Kidney (tissue), 14 donors: Measurements from ENCODE around the gene SLC25A26. TPM values are rescaled to one million over a fixed set of nuclear protein-coding genes. Genes with fewer than 3 reads are reported as not detected.

Experiments used
- DNase-seq, 5 donors: peaks; one replicate each; pipeline ENCODE4 v3.0.0-alpha.2; 2013 to 2020
- FAIRE-seq: peaks from 2 replicates; lab custom pipeline; 2012; peaks lifted over from hg19 to GRCh38; lab: Jason Lieb, UNC
- H3K27ac ChIP-seq, 2 donors: one replicate each; pipeline ENCODE4 v1.7.0; 2013; ENCODE audit warnings: low read depth in 2 of 2, low read length in 2 of 2, inconsistent platforms in 1 of 2
- H3K27me3 ChIP-seq: one replicate; pipeline ENCODE4 v1.7.1; 2013; ENCODE audit warnings: low read length, inconsistent platforms; ENCODE audit not compliant: control insufficient read depth, insufficient read depth
- H3K36me3 ChIP-seq, 3 donors: one replicate each; pipeline versions ENCODE4 v1.7.0 to v1.7.1; 2013; ENCODE audit warnings: low read length in 3 of 3, control low read depth in 1 of 3, inconsistent platforms in 1 of 3; ENCODE audit not compliant: insufficient read depth in 3 of 3, control insufficient read depth in 2 of 3
- H3K4me1 ChIP-seq, 3 donors: one replicate each; pipeline versions ENCODE4 v1.7.0 to v1.7.1; 2013; ENCODE audit warnings: low read length in 3 of 3, inconsistent platforms in 1 of 3, low read depth in 1 of 3; ENCODE audit not compliant: control insufficient read depth in 2 of 3, insufficient read depth in 2 of 3
- H3K4me3 ChIP-seq, 3 donors: one replicate each; pipeline versions ENCODE4 v1.7.0 to v1.8.1; 2013; ENCODE audit warnings: low read length in 3 of 3, control low read depth in 1 of 3, inconsistent platforms in 1 of 3
- H3K9ac ChIP-seq, 3 donors: one replicate each; pipeline versions ENCODE4 v1.7.0 to v1.7.1; 2013; ENCODE audit warnings: low read length in 3 of 3, control low read depth in 1 of 3, inconsistent platforms in 1 of 3
- H3K9me3 ChIP-seq, 3 donors: one replicate each; pipeline versions ENCODE4 v1.7.0 to v1.7.1; 2013; ENCODE audit warnings: low read length in 3 of 3, control low read depth in 1 of 3, inconsistent platforms in 1 of 3; ENCODE audit not compliant: control insufficient read depth in 2 of 3, insufficient read depth in 1 of 3
- CTCF ChIP-seq: IDR thresholded peaks from 3 replicates; pipeline ENCODE4 v1.5.1; 2012; ENCODE audit warnings: mild to moderate bottlenecking, moderate library complexity, borderline replicate concordance; ENCODE audit not compliant: insufficient read depth; ENCODE audit errors: extremely low read depth
- intact Hi-C: fragments of 100-400 bp; cut with DNase I; formaldehyde crosslinking; loops from one replicate; pipeline ENCODE4 v1.11.1; 2022
- polyA plus RNA-seq: library from polyadenylated mRNA; stranded (reverse); fragments of 350-450 nt; fragmentation: Illumina TruSeq; extraction: RNeasy Lipid Tissue Mini Kit (QIAGEN cat#74804); gene quantifications from one replicate; pipeline ENCODE4 v1.2.3, GENCODE V29; 2014; ENCODE audit warnings: low read depth, low replicate concordance; ENCODE audit not compliant: insufficient read depth
- total RNA-seq: library from RNA; stranded (reverse); fragmentation: NEBNext Ultra II Directional; extraction: Animal tissue kit (Norgen Biotek cat#: 25700); gene quantifications from one replicate; pipeline ENCODE4 v1.2.1, GENCODE V29; 2021
- donor health status: control.
- donor health status: control.
- donor health status: control.
- donor health status: control.
- donor health status: control.
- donor health status: DM: yes; HTN: yes; CAD: no.
- donor health status: Normal renal cell carcinoma (clear cell type).

SLC25A26 gene
- total and polyA plus RNA-seq, 2 donors from 2014 or later, result 23.9 to 25.4 TPM

DNA sequence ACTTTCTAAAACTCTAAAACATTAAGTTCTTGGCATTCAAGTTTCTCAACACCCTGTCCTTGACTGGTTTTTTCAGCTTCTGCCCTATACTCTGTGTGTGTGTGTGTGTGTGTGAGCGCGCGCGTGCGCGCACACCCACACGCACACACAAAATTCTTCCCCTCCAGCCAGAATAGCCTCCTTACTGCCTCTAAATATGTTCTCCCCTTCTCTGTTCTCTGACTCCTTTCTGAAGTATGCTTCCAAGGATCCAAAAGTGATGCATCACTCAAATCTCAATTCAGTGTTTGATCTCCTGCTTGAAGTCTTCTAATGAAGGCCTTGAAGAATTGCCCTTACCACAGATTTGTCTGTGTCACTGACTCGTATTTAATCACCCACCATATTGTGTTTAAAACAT lies 129.8 kb downstream of the SLC25A26 start:
- Histone ChIP-seq H3K36me3 (no peaks in the 10 kb centered on the region), H3K27ac (no peak overlapping the region), H3K27me3 (no peaks in the 10 kb centered on the region), H3K4me3 (no peak overlapping the region), H3K9me3 (no peaks in the 10 kb centered on the region), H3K4me1 (peaks cover 0 to 5% (median 0%) of the 10 kb centered on the region in 3 donors), H3K9ac (no peak overlapping the region)
- no peak for TF ChIP-seq CTCF
- no peak for FAIRE-seq
- intact Hi-C loops, result no loop called here
- no peak for DNase-seq

DNA sequence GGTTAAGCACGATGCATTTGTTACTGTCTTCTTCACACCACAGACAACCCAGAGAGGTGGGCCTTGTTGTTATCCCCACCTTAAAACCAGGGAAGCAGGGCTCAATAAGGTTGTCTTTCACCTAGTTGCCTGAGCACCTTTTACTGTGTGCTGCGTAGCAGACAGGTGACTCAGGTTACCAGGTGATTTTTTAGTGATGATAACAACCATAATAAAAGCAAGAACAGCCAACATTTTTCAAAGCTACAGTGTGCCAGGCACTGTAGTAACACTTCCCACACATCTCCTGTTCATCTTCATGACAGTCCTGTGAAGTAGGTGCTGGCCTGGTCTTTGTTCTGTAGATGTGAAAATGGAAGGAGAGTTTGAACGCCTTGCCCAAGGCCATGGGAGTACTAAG lies 132.2 kb downstream of the SLC25A26 start:
- intact Hi-C loops, result no loop called here
- no peak overlapping the region for H3K4me3 ChIP-seq
- H3K36me3 ChIP-seq, result no peaks in the 10 kb centered on the region
- H3K4me1 ChIP-seq, result peaks cover 0 to 5% (median 0%) of the 10 kb centered on the region in 3 donors
- H3K27ac ChIP-seq, result no peak overlapping the region
- H3K9ac ChIP-seq, result no peak overlapping the region
- no peak for DNase-seq
- H3K9me3 ChIP-seq, result no peaks in the 10 kb centered on the region
- no peak for FAIRE-seq
- H3K27me3 ChIP-seq, result no peaks in the 10 kb centered on the region
- TF ChIP-seq CTCF, result no peak

- Histone ChIP-seq H3K27me3 (no peaks in the 10 kb centered on the region), H3K9me3 (no peaks in the 10 kb centered on the region), H3K27ac (no peak overlapping the region), H3K4me1 (peaks cover 0 to 5% (median 0%) of the 10 kb centered on the region in 3 donors), H3K36me3 (no peaks in the 10 kb centered on the region), H3K9ac (no peak overlapping the region), H3K4me3 (no peak overlapping the region)
- intact Hi-C loops, result no loop called here
- DNase-seq, result peak in 2 of 5 donors; percentile 17 to 46
- FAIRE-seq, result no peak
- no peak for TF ChIP-seq CTCF
Observed at GRCh38 chr3:66353530-66353929, 132.7 kb downstream of the SLC25A26 start.

DNA sequence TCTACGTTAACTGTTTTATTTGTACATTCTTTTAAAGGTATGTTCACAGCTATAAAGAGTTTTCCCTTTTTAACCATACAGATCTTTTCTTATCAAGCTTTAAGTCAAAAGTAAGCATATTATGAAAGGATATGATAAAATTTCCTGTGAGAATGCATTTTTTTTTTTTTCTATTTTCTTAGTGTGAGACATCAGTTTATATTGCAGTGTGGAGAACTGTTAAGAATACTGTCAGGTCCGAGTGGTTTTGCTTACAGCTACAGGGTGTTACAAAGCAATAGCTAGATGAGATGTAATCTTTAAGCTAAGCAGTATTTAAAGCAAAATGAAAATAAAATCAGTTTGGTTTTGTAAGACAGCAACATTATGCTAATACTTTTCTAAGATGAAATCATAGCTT lies 133.2 kb downstream of the SLC25A26 start:
- TF ChIP-seq CTCF, result no peak
- Histone ChIP-seq H3K27ac (no peak overlapping the region), H3K27me3 (no peaks in the 10 kb centered on the region), H3K36me3 (no peaks in the 10 kb centered on the region), H3K4me1 (peaks cover 0 to 5% (median 0%) of the 10 kb centered on the region in 3 donors), H3K9me3 (no peaks in the 10 kb centered on the region), H3K9ac (no peak overlapping the region), H3K4me3 (no peak overlapping the region)
- intact Hi-C loops, result no loop called here
- FAIRE-seq, result no peak
- no peak for DNase-seq
